HCT116 (cell line): ENCODE results near the gene TFEB.

Source experiments
- EZH2 ChIP-seq: fragments of 200-600 bp; sonication (generic); IDR thresholded peaks from 2 replicates; pipeline ENCODE4 v1.6.1; 2017; ENCODE audit warnings: antibody characterized with exemption, mixed run types
- POLR2AphosphoS5 ChIP-seq: IDR thresholded peaks from 2 replicates; pipeline ENCODE4 v1.6.1; 2011; ENCODE audit warnings: mild to moderate bottlenecking, low read depth, low read length, moderate library complexity
- SP1 ChIP-seq: IDR thresholded peaks from 2 replicates; pipeline ENCODE4 v1.6.1; 2012; ENCODE audit warnings: low read depth
- TF ChIP-seq, protein P1 (sequence below), 3 experiments: fragments of 200-600 bp in 1 of 3; sonication (generic) in 1 of 3; IDR thresholded peaks in 2 of 3; conservative IDR thresholded peaks in 1 of 3; 2 replicates each; pipeline ENCODE4 v1.5.1; 2012 to 2017; ENCODE audit warnings: low read depth in 2 of 3, low read length in 2 of 3, antibody characterized with exemption in 1 of 3, borderline replicate concordance in 1 of 3, control low read depth in 1 of 3, mild to moderate bottlenecking in 1 of 3, mixed read lengths in 1 of 3, mixed run types in 1 of 3, moderate library complexity in 1 of 3; ENCODE audit not compliant: insufficient read depth in 1 of 3

DNA sequence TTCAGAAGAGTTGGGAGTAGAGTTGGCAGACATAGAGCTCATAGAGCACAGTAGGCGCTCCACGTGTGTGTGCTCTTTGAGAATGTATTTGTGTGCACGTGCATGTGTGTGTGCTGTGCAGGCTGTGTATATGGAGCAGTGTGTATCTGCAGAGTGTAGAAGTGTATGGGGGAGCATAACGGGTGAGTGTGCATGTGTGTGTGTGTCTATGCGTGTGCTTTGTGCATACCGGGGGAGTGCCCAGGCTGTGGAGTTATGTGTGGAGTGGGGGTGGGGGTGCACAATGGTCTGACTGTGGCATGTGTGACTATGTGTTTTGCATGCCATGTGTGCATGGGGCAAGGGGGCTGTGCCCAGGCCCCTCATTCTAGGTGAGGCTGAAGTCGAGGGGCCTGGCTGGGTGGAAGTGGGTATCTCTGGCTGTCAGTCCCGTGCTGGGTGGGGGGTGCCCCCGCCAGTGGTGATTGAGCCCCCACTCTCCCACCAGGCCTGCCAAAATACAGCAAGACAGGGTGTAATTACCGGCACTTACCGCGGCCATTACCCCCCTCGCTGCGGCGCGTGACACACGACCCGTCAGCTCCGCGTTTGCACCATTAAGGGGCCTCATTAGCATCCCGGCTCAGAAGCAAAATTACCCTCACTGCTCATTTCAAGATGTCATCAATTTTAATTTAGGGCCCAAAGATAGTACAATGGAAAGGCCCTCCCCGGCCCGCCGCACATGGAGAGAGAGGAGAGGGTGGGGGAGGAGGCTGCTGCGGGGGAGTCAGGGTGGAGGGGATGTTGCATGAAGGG, 58.1 kb downstream of the TFEB start:
- TF ChIP-seq, protein P1, sequence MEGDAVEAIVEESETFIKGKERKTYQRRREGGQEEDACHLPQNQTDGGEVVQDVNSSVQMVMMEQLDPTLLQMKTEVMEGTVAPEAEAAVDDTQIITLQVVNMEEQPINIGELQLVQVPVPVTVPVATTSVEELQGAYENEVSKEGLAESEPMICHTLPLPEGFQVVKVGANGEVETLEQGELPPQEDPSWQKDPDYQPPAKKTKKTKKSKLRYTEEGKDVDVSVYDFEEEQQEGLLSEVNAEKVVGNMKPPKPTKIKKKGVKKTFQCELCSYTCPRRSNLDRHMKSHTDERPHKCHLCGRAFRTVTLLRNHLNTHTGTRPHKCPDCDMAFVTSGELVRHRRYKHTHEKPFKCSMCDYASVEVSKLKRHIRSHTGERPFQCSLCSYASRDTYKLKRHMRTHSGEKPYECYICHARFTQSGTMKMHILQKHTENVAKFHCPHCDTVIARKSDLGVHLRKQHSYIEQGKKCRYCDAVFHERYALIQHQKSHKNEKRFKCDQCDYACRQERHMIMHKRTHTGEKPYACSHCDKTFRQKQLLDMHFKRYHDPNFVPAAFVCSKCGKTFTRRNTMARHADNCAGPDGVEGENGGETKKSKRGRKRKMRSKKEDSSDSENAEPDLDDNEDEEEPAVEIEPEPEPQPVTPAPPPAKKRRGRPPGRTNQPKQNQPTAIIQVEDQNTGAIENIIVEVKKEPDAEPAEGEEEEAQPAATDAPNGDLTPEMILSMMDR (IDR thresholded peaks at IDR 0.05 in 2 of 3, conservative IDR thresholded peaks at IDR 0.05 in 1 of 3; ENCODE audit: borderline replicate concordance in 1 of 3, insufficient read depth in 1 of 3, low read depth in 2 of 3, low read length in 2 of 3) = no peak
- TF ChIP-seq SP1 (no peak), POLR2AphosphoS5 (no peak), EZH2 (no peak)
